HPDE6-E6E7 (cell line): Measurements from ENCODE around the gene GLRA1.

Experiments
- DNase-seq: peaks from one replicate; pipeline ENCODE4 v3.0.0; 2011; ENCODE audit warnings: missing footprints; ENCODE audit errors: extremely low spot score

The GLRA1 gene

GRCh38 chr5:151775025-151775606, 149.5 kb downstream of the GLRA1 start:
- DNase-seq = no peak

- DNase-seq = no peak
These were observed 150.7 kb downstream of the GLRA1 start for GRCh38 chr5:151773951-151774350.

GRCh38 chr5:151772846-151773561, 151.6 kb downstream of the GLRA1 start:
- DNase-seq = no peak
